HG03025 (cell line): ENCODE results near the gene SAAL1.
"Not testable (repeated sequence)": the region's sequence is repeated elsewhere in the genome, so short reads cannot be mapped to it uniquely, and the experiment has no call there.

Experiments
- ATAC-seq: cut with Tn5 transposase; IDR thresholded peaks from one replicate; pipeline ENCODE4 v1.9.1; 2021; ENCODE audit warnings: mild to moderate bottlenecking, moderate library complexity; ENCODE audit not compliant: unreplicated experiment, low FRiP score

SAAL1 gene

DNA sequence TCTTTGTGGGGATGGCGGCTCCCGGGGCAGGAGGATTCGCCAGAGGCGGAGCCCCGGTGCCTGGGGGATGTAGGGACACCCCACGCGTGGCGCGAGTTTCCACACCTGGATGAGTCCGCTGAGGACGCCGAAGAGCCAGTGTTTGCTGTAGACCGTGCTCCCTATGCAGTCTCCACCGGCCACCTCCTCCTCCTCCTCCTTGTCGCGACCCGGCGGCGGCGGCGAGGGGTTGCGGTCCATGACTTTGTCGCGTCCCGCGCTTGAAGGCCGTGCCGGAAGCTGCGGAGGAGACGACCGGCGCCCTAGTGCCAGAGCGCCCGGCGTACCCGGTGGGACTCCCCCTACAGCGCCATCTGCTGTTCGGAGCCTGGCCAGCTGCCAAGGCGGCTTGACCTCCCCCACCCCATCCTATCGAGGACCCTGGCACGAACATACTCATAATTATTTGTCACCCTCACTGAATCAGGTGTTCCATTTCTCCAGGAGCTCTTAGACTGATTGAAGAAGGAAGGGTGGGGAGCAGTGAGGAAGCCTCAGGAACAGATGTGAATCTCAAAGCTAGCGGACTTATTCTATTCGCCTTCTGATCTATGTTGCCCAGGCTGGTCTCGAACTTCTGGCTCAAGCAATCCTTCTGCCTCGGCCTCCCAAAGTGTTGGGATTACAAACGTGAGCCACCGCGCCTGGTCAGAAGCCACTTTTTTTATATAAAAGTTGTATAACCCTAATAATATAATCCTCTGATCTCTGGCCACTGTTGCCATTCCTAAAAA is at the start of gene SAAL1:
Gene SAAL1, minus strand, starts transcription at position 281 of the 773 bp plus-strand sequence. Its CDS starts 41 bp downstream, at position 240.
- peak; percentile 95 for ATAC-seq

DNA sequence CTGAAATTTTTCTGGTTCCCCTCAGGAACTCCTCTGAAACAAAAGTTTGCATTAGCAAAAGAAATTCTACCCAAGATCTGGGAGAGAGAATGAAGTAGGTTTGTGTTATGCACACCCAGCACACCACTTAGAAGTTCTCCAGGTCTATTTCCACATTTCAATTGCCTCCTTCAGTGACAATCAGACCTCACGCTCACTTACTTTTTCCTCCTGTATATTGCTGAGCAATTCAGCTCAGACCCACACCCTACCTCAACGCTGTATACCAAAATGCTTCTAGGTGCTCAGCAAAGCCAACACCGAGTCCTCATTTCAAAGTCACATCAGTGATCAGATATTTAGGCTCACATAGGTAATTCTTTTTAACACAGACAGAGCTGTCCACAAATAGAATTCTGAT is 45.7 kb upstream of the SAAL1 start:
- ATAC-seq = no peak

GRCh38 chr11:18145837-18146236 is 40.0 kb upstream of the SAAL1 start:
- no peak for ATAC-seq

GRCh38 chr11:18145025-18145424 is 39.1 kb upstream of the SAAL1 start:
- no peak for ATAC-seq

DNA sequence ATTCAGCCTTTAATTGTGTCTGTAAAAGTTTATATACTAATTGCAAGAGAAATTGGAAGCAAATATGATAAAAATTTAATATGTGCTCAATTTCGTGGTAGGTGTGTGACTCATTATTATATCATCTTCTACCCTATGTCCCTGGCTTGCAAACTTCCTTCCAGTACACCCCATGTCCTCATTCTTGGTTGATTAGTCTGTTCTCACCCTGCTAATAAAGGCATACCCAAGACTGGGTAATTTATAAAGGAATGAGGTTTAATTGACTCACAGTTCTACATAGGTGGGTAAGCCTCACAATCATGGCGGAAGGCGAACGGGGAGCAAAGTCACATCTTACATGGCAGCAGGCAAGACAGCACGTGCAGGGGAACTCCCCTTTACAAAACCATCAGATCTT is 38.4 kb upstream of the SAAL1 start:
- no peak for ATAC-seq

DNA sequence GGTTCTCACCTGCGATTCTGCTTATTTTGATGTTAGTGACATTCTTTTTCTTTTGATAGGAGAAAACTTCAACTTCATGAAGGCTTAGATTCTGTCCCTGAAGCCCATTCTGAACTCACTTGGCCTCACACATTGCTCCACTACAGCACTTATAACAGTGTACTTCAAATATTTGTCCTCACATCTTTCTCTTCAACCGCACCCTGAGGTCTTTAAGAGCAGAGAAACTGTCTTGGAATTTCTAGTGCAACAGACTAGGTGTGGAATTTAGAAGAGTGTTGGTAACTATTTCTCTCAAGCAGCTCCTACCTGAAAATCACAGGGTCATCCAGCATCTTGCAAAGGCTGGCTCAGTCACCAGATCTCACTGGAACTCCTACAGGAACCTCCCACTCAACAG is 34.3 kb upstream of the SAAL1 start:
- ATAC-seq = no peak

- ATAC-seq = no peak
Measured at GRCh38 chr11:18137186-18137800, 31.4 kb upstream of the SAAL1 start.

GRCh38 chr11:18135308-18135707 is 29.4 kb upstream of the SAAL1 start:
- no peak for ATAC-seq

- no peak for ATAC-seq
Measured at GRCh38 chr11:18132341-18132740, 26.5 kb upstream of the SAAL1 start, which contains the start of gene MRGPRX3. Gene MRGPRX3 (plus strand): TSS chr11:18132571. CDS start chr11:18137203, 4,632 bp downstream.

DNA sequence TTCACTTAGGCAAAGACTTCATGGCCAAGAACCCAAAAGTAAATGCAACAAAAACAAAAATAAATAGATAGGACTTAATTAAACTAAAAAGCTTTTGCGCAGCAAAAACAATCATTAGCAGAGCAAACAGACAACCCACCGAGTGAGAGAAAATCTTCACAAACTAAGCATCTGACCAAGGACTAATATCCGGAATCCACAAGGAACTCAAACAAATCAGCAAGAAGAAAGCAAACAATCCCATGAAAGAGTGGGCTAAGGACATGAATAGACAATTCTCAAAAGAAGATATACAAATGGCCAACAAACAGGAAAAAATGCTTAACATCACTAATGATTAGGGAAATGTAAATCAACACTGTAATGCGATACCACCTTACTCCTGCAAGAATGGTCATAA is 25.2 kb upstream of the SAAL1 start:
- ATAC-seq = not testable (repeated sequence)

DNA sequence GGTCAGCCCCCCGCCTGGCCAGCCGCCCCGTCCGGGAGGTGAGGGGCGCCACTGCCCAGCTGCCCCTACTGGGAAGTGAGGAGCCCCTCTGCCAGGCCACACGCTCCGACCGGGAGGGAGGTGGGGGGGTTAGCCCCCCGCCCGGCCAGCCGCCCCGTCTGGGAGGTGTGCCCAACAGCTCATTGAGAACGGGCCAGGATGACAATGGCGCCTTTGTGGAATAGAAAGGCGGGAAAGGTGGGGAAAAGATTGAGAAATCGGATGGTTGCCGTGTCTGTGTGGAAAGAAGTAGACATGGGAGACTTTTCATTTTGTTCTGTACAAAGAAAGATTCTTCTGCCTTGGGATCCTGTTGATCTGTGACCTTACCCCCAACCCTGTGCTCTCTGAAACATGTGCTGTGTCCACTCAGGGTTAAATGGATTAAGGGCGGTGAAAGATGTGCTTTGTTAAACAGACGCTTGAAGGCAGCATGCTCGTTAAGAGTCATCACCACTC is 15.5 kb upstream of the SAAL1 start:
- not testable (repeated sequence) for ATAC-seq

DNA sequence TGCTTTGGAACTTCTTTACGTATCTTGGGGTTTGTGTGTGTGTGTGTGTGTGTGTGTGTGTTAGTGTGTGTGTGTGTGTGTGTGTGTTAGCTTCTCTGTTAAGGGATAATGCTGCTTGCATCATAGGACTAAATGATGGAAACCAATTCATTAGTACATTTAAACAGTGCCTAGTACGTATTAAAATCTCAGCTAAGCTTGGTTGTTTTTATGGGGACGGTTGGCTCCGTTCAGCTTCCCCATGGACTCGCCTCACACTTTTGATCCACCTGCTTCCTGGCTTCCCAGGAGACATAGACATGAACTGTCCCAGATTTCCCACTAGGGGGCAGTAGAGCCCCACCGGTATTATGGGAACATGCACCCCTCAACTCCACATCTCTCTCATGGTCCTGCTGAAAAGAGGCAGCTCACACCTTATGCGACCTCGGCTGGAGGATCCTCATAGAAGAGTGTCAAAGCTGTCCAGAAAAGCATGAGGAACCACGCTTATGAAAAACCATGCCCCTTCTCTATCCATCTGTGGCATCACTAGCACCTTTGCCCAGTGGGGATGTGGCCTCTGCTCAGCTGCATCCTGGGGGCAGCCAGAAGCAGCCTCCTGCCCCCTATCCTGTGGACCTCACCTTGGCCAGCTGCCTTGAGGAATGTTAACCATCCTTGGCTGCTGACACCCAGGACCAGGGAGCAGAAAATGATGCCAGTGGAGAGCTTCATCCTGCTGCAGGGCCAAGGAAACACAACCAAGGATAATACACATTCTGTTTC is 9.7 kb upstream of the SAAL1 start:
- ATAC-seq = no peak

- ATAC-seq = no peak
Measured at GRCh38 chr11:18111005-18111404, 5.1 kb upstream of the SAAL1 start.

DNA sequence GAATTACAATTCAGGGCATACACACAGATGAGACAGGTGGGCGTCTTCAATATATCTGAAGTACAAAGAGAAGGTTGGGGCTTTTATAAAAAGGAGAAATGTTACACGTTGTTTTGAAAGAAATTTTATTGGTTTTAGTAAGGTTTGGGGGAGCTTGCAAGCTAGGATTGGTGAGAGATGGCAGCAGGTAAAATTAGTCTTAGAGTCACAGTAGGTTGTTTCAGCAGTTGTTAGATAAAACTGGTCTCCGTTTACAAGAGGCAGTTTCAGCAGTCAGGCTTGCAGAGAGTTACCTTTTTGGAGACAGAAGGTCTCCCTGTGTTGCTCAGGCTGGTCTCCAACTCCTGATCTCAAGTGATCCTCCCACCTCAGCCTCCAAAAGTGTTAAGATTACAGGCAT is 2.4 kb upstream of the SAAL1 start:
- no peak for ATAC-seq

GRCh38 chr11:18106688-18107087 is 806 bp upstream of the SAAL1 start:
- no peak for ATAC-seq

GRCh38 chr11:18105086-18105801 is 638 bp downstream of the SAAL1 start:
- peak; percentile 14 for ATAC-seq

- no peak for ATAC-seq
Measured at GRCh38 chr11:18100926-18101656, 4.8 kb downstream of the SAAL1 start.

GRCh38 chr11:18093959-18094358 is 11.9 kb downstream of the SAAL1 start:
- no peak for ATAC-seq

- no peak for ATAC-seq
Measured at GRCh38 chr11:18091731-18092130, 14.2 kb downstream of the SAAL1 start.

DNA sequence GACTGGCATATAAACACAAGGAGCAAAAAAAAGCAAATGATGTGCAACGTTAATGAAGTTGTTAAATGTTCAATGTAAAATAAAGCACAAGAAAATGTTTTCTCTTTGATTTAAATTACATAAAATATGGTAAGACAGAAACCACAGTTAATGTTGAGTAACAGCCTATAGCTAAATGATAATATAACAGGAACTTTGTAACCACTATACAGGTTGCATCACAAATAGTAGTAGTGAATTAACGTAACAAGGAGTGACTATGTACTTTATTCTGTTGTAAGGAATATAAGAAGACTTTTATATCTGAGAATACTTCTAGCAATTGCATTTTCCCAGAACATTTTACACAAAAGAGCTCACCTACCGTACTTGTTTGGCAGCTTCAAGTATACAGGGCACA is 16.9 kb downstream of the SAAL1 start:
- no peak for ATAC-seq
